Measurements from ENCODE around the gene ENAM.

The ENAM gene, protein sequence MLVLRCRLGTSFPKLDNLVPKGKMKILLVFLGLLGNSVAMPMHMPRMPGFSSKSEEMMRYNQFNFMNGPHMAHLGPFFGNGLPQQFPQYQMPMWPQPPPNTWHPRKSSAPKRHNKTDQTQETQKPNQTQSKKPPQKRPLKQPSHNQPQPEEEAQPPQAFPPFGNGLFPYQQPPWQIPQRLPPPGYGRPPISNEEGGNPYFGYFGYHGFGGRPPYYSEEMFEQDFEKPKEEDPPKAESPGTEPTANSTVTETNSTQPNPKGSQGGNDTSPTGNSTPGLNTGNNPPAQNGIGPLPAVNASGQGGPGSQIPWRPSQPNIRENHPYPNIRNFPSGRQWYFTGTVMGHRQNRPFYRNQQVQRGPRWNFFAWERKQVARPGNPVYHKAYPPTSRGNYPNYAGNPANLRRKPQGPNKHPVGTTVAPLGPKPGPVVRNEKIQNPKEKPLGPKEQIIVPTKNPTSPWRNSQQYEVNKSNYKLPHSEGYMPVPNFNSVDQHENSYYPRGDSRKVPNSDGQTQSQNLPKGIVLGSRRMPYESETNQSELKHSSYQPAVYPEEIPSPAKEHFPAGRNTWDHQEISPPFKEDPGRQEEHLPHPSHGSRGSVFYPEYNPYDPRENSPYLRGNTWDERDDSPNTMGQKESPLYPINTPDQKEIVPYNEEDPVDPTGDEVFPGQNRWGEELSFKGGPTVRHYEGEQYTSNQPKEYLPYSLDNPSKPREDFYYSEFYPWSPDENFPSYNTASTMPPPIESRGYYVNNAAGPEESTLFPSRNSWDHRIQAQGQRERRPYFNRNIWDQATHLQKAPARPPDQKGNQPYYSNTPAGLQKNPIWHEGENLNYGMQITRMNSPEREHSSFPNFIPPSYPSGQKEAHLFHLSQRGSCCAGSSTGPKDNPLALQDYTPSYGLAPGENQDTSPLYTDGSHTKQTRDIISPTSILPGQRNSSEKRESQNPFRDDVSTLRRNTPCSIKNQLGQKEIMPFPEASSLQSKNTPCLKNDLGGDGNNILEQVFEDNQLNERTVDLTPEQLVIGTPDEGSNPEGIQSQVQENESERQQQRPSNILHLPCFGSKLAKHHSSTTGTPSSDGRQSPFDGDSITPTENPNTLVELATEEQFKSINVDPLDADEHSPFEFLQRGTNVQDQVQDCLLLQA

DNA sequence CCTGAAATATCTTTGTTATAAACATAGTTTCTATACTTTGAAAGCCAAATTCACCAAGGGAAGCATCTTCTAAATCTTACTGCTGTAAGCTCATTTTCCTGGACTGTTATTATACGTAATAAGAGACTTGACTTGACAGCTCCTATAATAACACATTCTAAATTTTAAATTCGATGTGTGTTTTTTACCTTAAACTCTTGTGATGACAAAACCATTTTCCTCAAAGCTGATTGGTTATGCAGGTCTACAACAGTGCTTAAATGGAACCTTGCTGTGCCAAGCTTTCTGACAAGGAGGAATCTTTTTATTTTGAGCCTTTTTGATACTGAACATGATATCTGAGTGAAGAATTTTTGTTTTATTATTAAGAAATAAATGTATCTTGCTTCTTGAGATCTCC lies at the start of gene ENAM:
TSS of gene ENAM (plus strand) at position 301 of the 400 bp plus-strand sequence. CDS start 757 bp downstream, outside the sequence.
- DNase-seq, result no peak

DNA sequence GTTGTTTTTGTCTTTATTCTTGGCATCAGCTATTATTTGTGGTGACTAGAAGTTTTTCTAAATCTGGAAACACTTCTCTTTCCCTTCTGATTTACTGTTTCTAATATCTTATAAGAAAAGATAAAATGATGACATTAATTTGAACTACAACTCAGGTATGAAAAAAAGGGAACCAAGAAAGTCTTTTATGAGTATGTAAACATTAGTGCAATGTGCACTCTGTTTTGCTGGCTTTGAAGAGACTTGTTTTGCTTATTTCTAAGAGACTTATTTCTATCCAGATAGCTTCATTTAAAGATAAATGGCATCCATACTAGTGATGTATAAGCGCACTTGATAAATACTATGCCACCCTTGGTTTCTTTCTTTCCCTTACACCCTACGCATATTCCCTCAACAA lies 46.6 kb upstream of the ENAM start:
- DNase-seq, result no peak

DNA sequence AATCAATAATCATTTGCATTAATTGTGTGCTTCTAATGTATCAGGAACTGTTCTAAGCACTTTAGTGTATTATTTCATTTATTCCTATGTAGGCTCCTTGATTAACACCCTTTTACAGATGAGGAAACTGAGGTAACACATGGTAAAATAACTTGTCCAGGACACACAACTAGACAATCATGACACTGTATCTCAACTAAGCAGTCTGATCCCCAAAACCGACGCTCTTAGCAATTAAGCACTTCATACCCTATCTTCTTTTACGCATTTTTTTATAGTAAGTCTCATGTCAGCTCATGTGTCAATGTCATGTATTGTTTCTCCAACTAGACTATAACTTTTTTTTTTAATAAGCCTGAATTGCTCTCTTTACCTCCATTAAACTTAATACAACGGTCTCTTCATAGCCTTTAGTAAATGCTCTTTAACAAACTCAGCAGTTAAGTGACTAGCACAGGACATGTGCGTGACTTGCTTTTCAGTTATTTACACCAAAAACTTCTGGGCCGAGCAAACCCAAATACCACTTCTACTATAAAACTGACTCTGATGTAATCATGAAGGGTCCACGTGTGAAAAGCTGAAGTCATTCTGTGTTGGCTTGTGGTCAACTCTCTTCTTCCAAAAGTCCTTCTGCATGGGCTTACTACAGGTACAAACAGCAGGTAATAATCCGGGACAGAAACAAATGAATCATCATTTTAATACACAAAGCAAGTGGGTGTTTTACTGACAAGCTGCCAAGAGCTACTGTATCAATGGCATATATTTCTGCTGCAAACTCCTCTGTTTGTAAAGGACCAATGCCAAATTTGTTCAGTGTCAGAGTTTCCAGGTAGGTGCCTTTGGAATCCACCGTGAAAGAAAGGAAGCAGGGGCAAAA lies 44.4 kb upstream of the ENAM start:
- DNase-seq, result no peak

DNA sequence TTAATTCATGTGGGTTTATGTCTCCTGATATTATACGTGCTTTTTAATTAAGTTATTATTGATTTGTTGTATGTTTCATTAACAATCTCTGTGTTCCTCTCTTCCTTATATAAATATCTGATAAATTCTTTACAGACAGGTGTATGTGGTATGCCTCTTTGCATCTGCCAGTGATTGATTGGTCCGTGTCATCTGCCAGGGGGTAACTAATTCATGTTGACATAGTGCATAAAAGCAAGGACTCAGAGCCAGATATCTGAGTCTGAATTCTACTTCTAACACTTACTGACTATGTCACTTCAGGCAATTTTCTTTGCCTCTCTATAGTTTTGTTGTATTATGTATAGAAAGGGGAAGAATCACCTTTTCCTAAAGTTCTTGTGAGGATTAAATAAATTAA lies 41.7 kb upstream of the ENAM start:
- DNase-seq, result no peak

DNA sequence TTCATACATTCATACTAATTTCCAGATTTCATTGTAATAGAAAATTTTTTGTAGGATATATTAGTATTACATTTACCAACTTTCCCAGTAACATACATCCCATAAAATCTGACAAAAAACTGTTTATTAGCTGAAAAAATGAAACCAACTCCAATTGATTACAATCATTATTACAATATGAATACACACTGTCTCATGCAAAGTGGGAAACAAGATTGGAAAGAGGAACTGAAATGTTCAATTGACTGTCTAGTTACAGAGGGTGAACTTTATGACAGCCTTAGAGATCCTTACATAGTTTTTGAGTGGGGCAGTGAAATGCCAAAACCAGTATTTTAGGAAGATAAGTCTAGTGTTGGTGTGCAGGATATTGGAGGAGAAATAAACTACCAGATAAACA lies 38.8 kb upstream of the ENAM start:
- no peak for DNase-seq

DNA sequence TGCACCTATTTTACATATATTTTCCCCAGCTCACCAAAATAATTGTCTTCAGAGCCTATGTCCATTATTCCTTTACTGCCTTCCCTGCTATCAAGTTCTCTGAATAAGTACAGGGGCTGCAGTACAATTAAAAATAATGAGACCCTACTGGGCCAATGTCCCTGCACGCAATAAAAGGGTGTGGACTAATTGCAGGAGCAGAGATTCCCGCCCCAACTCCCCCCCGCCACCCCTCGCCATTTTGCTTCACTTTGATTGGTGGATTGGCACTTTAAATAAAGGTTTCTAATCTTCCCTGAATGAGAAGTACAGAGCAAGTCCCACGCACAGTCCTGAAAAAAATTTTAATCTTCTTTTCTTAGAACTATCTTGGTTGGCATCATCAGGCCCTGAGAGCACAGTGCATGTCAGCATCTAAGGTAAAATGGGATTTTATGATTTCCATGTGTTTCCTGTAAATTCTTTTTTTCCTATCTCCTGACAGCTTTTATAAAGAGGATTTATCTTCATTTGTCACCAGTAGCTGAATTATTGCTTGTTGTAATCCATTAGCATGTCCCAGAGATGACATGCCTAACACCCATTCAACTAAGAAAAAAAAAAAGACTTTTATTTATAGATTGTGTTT lies 36.5 kb upstream of the ENAM start, which contains the start of gene AMBN:
TSS of gene AMBN (plus strand) at position 302 of the 628 bp plus-strand sequence. CDS start at position 405, 103 bp downstream.
- DNase-seq, result no peak

DNA sequence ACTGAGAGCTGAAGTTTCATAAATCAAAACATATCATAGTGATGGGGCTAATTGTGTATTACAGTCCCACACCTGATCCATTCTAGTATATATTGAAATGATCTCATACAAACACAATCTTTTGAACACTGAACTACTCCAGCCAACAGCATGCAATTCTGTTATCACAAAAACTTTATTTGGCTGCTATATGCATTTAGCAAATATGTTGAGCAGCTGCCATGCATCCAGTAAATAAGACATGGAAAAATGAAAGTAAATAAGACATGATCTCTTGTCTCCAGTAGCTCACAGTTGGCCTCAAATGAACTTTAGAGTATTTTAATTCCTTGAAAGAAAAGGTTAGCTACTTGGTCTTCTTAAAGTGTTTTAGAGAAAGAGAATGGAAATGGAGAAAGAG lies 34.3 kb upstream of the ENAM start:
- no peak for DNase-seq

DNA sequence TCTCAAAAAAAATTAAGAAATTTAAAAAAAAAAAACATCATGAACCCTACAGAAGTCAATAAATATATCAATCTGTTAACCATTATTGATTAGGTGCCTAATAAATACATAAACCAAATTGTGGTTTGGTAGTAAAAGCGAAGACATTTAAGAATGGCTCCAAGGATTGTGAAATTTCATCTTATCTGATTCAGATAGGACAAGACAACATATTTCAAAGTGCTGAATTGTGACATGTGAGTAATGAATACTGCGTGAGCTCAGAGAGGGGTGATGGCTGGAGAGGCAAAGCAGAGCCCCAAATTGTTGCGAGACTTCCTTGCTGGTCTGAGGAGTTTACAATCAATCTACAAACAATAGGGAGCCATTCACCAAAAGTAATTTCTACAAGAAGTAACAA lies 28.2 kb upstream of the ENAM start:
- no peak for DNase-seq

DNA sequence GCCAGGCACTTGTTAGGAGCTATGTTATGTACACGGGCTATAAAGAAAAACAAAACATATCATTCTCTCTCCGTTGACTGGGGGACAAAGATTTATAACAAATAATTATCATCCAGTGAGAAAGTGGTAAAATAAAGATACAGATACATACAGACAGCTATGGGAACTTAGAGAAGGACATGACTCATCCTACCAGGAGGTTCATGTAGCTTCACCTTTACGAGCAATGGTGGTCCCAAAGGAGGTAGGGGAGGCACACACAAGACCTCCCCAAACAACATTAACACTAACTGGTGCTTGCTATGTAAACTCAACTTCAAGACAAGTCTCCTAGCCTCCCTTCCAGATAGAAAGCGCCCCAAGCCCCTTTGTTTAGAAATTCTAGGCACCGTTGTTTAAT lies 27.6 kb upstream of the ENAM start:
- DNase-seq, result no peak

DNA sequence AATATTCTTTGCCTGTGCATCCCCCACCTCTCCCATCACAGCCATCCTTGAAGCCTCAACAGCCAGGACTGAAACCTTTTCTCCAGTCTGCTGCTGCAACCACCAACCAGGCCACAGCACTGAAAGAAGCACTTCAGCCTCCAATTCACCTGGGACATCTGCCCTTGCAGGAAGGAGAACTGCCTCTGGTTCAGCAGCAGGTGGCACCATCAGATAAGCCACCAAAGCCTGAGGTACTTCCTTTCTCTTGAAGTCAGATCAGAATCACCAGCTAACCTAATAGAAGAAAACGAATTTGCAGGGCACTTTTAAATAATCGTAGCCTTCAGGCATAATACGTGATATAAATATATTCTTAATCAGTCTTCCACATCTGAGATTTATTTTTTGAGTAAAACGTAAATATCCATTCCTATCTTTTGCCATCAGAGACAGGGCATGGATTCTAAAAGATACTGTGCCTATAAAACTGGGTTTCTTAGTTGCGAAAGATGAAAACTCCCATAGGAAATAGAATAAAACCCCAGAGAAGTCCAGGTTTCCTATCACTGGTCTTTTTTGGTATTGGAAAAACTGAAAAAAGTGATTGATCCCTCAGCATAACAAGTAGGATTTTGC lies 27.0 kb upstream of the ENAM start:
- peak; percentile 63 for DNase-seq

DNA sequence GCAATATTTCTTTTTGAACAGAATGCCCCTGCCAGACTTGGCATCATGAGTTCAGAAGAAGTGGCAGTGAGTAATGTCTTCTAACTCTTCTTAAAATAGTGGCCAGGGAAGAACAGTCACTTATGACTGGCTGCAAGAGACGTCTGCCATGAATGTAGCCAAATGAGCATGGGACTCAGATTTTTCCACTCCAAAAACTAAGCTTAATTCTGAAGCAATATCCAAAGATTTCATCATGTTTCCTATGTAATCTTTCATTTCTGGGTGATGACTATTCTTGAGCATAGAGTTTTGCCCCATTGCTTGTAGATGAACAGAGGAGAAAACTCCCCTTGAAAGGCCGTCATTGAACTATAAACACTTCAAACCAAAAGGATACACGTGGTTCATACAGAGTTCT lies 24.7 kb upstream of the ENAM start:
- DNase-seq, result no peak

DNA sequence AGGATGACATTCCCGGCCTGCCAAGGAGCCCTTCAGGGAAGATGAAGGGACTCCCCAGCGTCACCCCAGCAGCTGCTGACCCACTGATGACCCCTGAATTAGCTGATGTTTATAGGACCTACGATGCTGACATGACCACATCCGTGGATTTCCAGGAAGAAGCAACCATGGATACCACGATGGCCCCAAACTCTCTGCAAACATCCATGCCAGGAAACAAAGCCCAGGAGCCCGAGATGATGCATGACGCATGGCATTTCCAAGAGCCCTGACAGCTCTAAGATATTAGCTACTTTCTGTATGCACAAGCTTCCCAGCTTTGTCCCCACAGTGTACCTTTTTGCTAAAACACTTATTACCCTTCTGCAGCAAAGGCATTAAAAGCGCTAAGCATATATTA lies 22.1 kb upstream of the ENAM start:
- DNase-seq, result no peak

DNA sequence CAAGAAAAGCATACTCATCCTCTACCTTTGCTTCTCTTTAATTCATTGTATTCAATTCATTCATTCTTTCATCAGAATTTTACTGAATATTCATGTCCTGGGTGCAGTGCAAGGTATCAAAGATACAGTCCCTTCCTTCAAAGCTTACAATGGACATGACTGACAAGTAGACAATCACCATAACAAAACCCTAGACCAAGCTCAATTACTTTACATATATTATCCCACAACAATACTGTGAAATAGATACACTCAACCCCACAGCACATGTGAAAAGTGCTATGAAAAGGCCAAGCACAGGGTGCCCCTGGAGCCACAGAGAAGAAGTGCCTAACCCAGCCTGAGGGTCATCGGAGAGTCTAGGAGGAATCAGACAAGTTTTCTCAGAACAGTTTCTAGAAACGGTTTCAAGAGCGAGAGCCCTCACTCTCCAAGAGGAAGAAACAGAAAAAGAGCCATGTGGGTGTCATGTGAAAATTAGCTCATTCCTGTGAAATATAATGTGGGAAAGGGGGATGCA lies 21.1 kb upstream of the ENAM start:
- DNase-seq, result no peak

DNA sequence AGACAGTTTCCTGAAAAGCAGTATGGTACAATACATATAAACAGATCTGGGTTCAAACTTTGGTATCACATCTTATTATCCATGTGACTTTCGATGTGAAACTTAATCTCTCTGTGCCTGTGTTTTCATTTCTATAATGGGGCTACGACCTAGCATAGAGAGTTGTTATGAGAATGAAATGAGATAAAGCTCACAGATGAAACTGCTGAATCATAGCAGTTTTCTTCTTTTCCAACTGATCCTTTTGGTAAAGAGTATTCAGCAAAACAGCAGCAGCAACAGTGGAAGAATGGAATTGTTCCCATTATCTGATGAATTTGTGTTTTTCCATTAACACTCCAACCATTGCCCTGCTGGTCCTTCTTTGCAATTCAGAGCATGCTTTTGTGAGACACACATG lies 20.2 kb upstream of the ENAM start:
- no peak for DNase-seq

DNA sequence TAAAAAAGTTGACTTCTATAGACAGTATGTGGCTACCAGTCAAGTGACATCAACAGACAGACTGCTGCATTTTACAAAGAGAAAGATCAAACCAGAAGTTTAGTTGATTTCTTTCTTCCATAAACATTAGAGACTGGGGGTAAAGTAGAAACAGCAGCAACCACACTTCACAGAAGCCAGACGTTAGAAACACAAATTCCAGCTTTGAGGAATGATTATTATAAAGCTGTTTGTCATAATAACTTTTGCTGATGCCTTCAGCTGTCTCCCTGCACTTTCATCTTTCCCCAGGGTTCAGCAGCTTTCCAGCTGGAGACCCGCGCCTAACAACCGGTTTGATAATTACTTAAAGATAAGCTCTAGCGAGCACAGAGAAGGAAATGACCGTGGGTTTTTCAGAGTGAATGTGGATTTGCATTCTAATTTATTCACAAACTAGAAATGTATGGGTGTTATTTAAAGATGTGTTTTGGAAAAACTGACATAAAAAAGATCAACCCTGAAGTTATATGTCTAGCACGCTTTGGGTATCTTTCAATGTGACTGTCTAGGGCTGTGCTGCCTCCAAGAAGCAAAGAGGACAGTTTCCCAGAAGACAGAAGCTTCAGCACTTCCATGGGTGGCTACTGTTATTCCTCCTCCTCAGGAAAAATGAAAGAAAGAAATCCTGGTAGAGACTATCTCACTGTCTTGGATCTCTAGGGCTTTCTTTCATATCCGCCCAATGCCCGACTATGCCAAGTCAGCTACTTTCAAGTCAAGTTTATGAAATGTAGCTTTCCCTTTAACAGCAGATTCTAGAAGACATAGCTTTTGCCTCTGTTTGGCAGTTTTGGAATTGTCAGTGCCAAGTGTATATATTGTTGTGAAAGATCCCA lies 15.0 kb upstream of the ENAM start:
- no peak for DNase-seq

DNA sequence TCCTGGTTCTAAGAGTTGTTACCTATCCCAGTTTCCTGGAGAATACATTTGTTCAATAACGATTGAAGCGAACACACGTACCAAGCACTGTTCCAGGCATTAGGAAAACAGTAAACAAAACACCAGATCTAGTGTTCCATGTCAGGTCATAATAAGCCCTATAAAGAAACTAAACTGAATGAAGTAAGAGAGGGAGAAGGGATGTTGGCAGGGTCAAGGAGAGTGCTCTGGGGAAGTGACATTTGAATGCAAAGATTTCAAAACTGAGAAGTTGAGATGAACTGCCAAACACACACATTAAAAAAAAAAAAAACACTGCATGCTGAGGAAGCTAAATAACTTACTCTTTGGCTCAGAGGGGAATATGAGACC lies 14.4 kb upstream of the ENAM start:
- DNase-seq, result no peak

DNA sequence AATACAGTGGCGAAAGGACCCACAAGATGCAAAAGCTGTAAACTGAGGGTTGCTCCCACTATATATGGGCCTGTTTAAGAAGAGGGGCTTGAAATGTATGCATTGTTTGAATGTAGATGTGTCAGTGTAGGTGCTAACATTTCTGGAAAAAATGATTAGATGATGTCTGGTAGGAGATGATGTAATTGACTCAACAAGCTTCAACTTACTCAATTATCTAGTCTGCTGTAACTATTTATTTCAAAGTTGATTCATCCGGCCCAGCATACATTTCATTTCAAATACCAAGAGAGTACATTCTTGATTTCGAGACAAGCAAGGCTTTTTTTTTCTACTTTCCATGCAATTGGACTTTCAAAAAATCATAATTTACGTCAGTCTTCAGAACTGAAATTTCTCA lies 9.3 kb upstream of the ENAM start:
- DNase-seq, result no peak

DNA sequence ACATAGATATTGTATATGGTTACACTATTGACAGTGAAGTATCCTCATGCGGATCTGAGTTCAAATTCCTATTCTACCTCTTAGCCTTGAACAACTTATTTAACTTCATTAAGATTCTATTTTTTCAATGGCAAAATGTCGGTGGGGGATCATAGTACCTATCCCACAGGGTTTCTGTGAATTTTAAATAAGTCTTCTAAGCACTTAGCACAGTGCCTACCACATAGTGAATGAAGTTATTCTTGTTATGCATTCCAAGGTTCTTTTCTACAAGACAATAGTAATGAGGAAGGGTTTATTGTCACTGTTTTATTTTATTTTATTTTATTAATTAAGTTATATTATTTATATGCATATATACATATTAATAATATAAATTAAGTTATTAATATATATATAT lies 8.8 kb upstream of the ENAM start:
- no peak for DNase-seq

DNA sequence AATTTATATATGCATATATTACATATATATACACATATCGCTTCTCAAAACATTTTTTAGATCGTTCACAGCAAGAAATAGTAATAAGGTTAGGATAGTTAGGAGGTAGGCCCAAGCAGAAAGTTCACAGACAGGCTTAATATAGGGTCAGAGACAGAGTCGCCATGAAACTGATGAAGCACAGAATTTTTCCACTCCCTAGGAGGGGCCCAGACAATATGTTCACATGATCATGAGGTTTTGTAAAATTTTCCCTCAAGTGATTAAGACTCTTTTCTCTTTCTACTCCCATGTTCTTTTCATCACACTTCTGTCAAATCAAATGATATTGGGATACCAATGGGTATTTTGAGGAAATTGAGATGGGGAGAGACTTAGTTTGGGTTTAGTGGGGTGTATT lies 5.2 kb upstream of the ENAM start:
- DNase-seq, result no peak

DNA sequence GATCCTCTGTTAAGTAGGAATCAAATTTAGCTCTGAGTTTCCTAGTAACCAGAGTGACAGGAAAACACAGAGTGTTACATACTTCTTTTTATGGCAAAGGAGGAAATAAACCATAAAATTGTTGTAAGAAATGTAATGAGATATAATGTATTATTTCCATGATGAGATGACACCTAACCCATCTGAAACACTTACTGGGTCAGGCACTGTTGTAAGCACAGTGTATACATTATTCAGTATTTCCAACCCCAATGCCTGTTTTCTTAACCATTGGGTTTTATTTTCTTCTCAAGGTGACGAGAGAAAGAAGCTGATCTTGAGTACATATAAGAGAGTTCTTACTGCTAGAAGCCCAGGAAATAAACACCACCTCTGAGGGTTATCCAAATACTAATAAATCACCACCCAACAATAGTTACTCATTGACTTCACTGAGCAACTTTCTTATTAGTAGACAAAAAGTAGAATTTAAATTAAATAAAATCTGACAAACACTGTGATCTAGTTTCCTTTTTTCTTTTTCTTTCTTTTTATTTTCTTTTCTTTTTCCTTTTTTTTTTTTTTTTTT lies 4.2 kb upstream of the ENAM start:
- no peak for DNase-seq
